ENCODE results near the gene RAE1.

Gene RAE1

GRCh38 chr20:57414867-57415592 is 64.0 kb downstream of the RAE1 start:
- no peaks in the 10 kb centered on the region for H3K27me3 ChIP-seq (ENCODE audit: insufficient read depth, low read length, poor library complexity)
- no peak overlapping the region for H2BK5ac ChIP-seq (ENCODE audit: low read length)
- no peaks in the 10 kb centered on the region for H3K79me2 ChIP-seq (ENCODE audit: control insufficient read depth, insufficient read depth, low read length)
- H3K27ac ChIP-seq (ENCODE audit: low read depth, low read length): no peak overlapping the region
- H3K4me2 ChIP-seq (ENCODE audit: low read length): no peak overlapping the region
- H3K18ac ChIP-seq (ENCODE audit: low read length): no peak overlapping the region
- no peak overlapping the region for H3K56ac ChIP-seq (ENCODE audit: low read length)
- H3K79me1 ChIP-seq (ENCODE audit: low read length): no peaks in the 10 kb centered on the region
- H3K23ac ChIP-seq (ENCODE audit: low read length): no peak overlapping the region
- no peak overlapping the region for H4K8ac ChIP-seq (ENCODE audit: low read depth, low read length)
- WGBS (ENCODE audit: extremely low coverage, insufficient coverage, low lambda C conversion rate): no CpG with 5 or more reads among the region's 19 CpGs
- H3K4me1 ChIP-seq (ENCODE audit: control insufficient read depth, low read depth, low read length): no peaks in the 10 kb centered on the region
- no peaks in the 10 kb centered on the region for H3K36me3 ChIP-seq (ENCODE audit: control insufficient read depth, insufficient read depth, low read length)
- H4K5ac ChIP-seq (ENCODE audit: low read length): no peak overlapping the region
- DNase-seq: no peak
- H2BK120ac ChIP-seq (ENCODE audit: low read depth, low read length): no peak overlapping the region
- H3K9ac ChIP-seq (ENCODE audit: low read length): no peak overlapping the region
- H2BK15ac ChIP-seq (replicated peaks; ENCODE audit: low read depth): no peak overlapping the region
- H2AK5ac ChIP-seq (ENCODE audit: low read length): no peak overlapping the region
- no peak overlapping the region for H3K4ac ChIP-seq (ENCODE audit: low read depth, low read length)
- H3K4me3 ChIP-seq (ENCODE audit: low read length): no peak overlapping the region

- Histone ChIP-seq H3K27ac (ENCODE audit: low read depth, low read length) (no peak overlapping the region), H2BK15ac (replicated peaks; ENCODE audit: low read depth) (no peak overlapping the region)
- no CpG with 5 or more reads among the region's 11 CpGs for whole genome bisulfite sequencing (ENCODE audit: extremely low coverage, insufficient coverage, low lambda C conversion rate)
These were observed 64.7 kb downstream of the RAE1 start for GRCh38 chr20:57415771-57416170.

GRCh38 chr20:57416296-57417022 is 65.4 kb downstream of the RAE1 start:
- WGBS (ENCODE audit: extremely low coverage, insufficient coverage, low lambda C conversion rate): no CpG with 5 or more reads among the region's 15 CpGs
- no peaks in the 10 kb centered on the region for H3K79me2 ChIP-seq (ENCODE audit: control insufficient read depth, insufficient read depth, low read length)
- H3K9ac ChIP-seq (ENCODE audit: low read length): no peak overlapping the region
- H3K56ac ChIP-seq (ENCODE audit: low read length): no peak overlapping the region
- H3K4ac ChIP-seq (ENCODE audit: low read depth, low read length): no peak overlapping the region
- no peaks in the 10 kb centered on the region for H3K79me1 ChIP-seq (ENCODE audit: low read length)
- no peak overlapping the region for H3K4me3 ChIP-seq (ENCODE audit: low read length)
- H3K27ac ChIP-seq (ENCODE audit: low read depth, low read length): no peak overlapping the region
- H2BK120ac ChIP-seq (ENCODE audit: low read depth, low read length): no peak overlapping the region
- H3K23ac ChIP-seq (ENCODE audit: low read length): no peak overlapping the region
- no peaks in the 10 kb centered on the region for H3K36me3 ChIP-seq (ENCODE audit: control insufficient read depth, insufficient read depth, low read length)
- H3K18ac ChIP-seq (ENCODE audit: low read length): no peak overlapping the region
- H2BK5ac ChIP-seq (ENCODE audit: low read length): no peak overlapping the region
- no peak overlapping the region for H3K4me2 ChIP-seq (ENCODE audit: low read length)
- no peak overlapping the region for H2AK5ac ChIP-seq (ENCODE audit: low read length)
- H2BK15ac ChIP-seq (replicated peaks; ENCODE audit: low read depth): no peak overlapping the region
- no peak overlapping the region for H4K8ac ChIP-seq (ENCODE audit: low read depth, low read length)
- H4K5ac ChIP-seq (ENCODE audit: low read length): no peak overlapping the region
- no peak for DNase-seq
- no peaks in the 10 kb centered on the region for H3K27me3 ChIP-seq (ENCODE audit: insufficient read depth, low read length, poor library complexity)
- no peaks in the 10 kb centered on the region for H3K4me1 ChIP-seq (ENCODE audit: control insufficient read depth, low read depth, low read length)

More at GRCh38 chr20:57415771-57416170, 64.7 kb downstream of the RAE1 start:
- H3K18ac ChIP-seq (ENCODE audit: low read length): no peak overlapping the region
- no peaks in the 10 kb centered on the region for H3K36me3 ChIP-seq (ENCODE audit: control insufficient read depth, insufficient read depth, low read length)
- H4K8ac ChIP-seq (ENCODE audit: low read depth, low read length): no peak overlapping the region
- H3K79me2 ChIP-seq (ENCODE audit: control insufficient read depth, insufficient read depth, low read length): no peaks in the 10 kb centered on the region
- no peak overlapping the region for H3K23ac ChIP-seq (ENCODE audit: low read length)
- H3K4ac ChIP-seq (ENCODE audit: low read depth, low read length): no peak overlapping the region
- no peak overlapping the region for H2AK5ac ChIP-seq (ENCODE audit: low read length)
- no peak for DNase-seq
- H3K56ac ChIP-seq (ENCODE audit: low read length): no peak overlapping the region
- H3K4me3 ChIP-seq (ENCODE audit: low read length): no peak overlapping the region
- H2BK120ac ChIP-seq (ENCODE audit: low read depth, low read length): no peak overlapping the region
- H3K79me1 ChIP-seq (ENCODE audit: low read length): no peaks in the 10 kb centered on the region
- H3K4me2 ChIP-seq (ENCODE audit: low read length): no peak overlapping the region
- H3K4me1 ChIP-seq (ENCODE audit: control insufficient read depth, low read depth, low read length): no peaks in the 10 kb centered on the region
- no peak overlapping the region for H4K5ac ChIP-seq (ENCODE audit: low read length)
- H2BK5ac ChIP-seq (ENCODE audit: low read length): no peak overlapping the region
- H3K27me3 ChIP-seq (ENCODE audit: insufficient read depth, low read length, poor library complexity): no peaks in the 10 kb centered on the region
- H3K9ac ChIP-seq (ENCODE audit: low read length): no peak overlapping the region

GRCh38 chr20:57417051-57417689 is 66.1 kb downstream of the RAE1 start:
- Histone ChIP-seq H3K79me1 (ENCODE audit: low read length) (no peaks in the 10 kb centered on the region), H4K8ac (ENCODE audit: low read depth, low read length) (no peak overlapping the region), H3K4ac (ENCODE audit: low read depth, low read length) (no peak overlapping the region), H3K4me2 (ENCODE audit: low read length) (no peak overlapping the region), H2BK120ac (ENCODE audit: low read depth, low read length) (no peak overlapping the region), H3K27me3 (ENCODE audit: insufficient read depth, low read length, poor library complexity) (no peaks in the 10 kb centered on the region), H2BK5ac (ENCODE audit: low read length) (no peak overlapping the region), H3K56ac (ENCODE audit: low read length) (no peak overlapping the region), H3K4me3 (ENCODE audit: low read length) (no peak overlapping the region), H3K79me2 (ENCODE audit: control insufficient read depth, insufficient read depth, low read length) (no peaks in the 10 kb centered on the region), H3K27ac (ENCODE audit: low read depth, low read length) (no peak overlapping the region), H2AK5ac (ENCODE audit: low read length) (no peak overlapping the region), H3K9ac (ENCODE audit: low read length) (no peak overlapping the region), H3K18ac (ENCODE audit: low read length) (no peak overlapping the region), H3K36me3 (ENCODE audit: control insufficient read depth, insufficient read depth, low read length) (no peaks in the 10 kb centered on the region), H3K4me1 (ENCODE audit: control insufficient read depth, low read depth, low read length) (no peaks in the 10 kb centered on the region), H2BK15ac (replicated peaks; ENCODE audit: low read depth) (no peak overlapping the region), H4K5ac (ENCODE audit: low read length) (no peak overlapping the region), H3K23ac (ENCODE audit: low read length) (no peak overlapping the region)
- no peak for DNase-seq
- WGBS (ENCODE audit: extremely low coverage, insufficient coverage, low lambda C conversion rate): 100% methylated on average over 1 of the region's 6 CpGs

GRCh38 chr20:57417830-57418780 is 67.0 kb downstream of the RAE1 start:
- Histone ChIP-seq H3K79me1 (ENCODE audit: low read length) (no peaks in the 10 kb centered on the region), H2BK5ac (ENCODE audit: low read length) (no peak overlapping the region), H3K4me1 (ENCODE audit: control insufficient read depth, low read depth, low read length) (no peaks in the 10 kb centered on the region), H4K5ac (ENCODE audit: low read length) (no peak overlapping the region), H3K4me3 (ENCODE audit: low read length) (no peak overlapping the region), H3K18ac (ENCODE audit: low read length) (no peak overlapping the region), H3K36me3 (ENCODE audit: control insufficient read depth, insufficient read depth, low read length) (no peaks in the 10 kb centered on the region), H3K4me2 (ENCODE audit: low read length) (no peak overlapping the region), H3K79me2 (ENCODE audit: control insufficient read depth, insufficient read depth, low read length) (no peaks in the 10 kb centered on the region), H2BK120ac (ENCODE audit: low read depth, low read length) (no peak overlapping the region), H3K4ac (ENCODE audit: low read depth, low read length) (no peak overlapping the region), H3K56ac (ENCODE audit: low read length) (no peak overlapping the region), H3K27ac (ENCODE audit: low read depth, low read length) (no peak overlapping the region), H3K9ac (ENCODE audit: low read length) (no peak overlapping the region), H3K27me3 (ENCODE audit: insufficient read depth, low read length, poor library complexity) (no peaks in the 10 kb centered on the region), H2AK5ac (ENCODE audit: low read length) (no peak overlapping the region), H2BK15ac (replicated peaks; ENCODE audit: low read depth) (no peak overlapping the region), H3K23ac (ENCODE audit: low read length) (no peak overlapping the region), H4K8ac (ENCODE audit: low read depth, low read length) (no peak overlapping the region)
- no peak for DNase-seq
- WGBS (ENCODE audit: extremely low coverage, insufficient coverage, low lambda C conversion rate): no CpG with 5 or more reads among the region's 17 CpGs
